Stimulated activated CD4-positive, alpha-beta T cell treated with anti-CD3 and anti-CD28 coated beads, Interleukin-1b, Interleukin-23, amount 100 ng/mL, for 4 hours (primary cell): ENCODE data around the gene IL34.

ENCODE experiments used
- DNase-seq, 2 donors: peaks; one replicate each; pipeline ENCODE4 v3.0.0-alpha.2; 2020; ENCODE audit warnings: low read depth in 2 of 2

Gene IL34

GRCh38 chr16:70676675-70677498, 30.5 kb downstream of the IL34 start:
- no peak for DNase-seq

DNA sequence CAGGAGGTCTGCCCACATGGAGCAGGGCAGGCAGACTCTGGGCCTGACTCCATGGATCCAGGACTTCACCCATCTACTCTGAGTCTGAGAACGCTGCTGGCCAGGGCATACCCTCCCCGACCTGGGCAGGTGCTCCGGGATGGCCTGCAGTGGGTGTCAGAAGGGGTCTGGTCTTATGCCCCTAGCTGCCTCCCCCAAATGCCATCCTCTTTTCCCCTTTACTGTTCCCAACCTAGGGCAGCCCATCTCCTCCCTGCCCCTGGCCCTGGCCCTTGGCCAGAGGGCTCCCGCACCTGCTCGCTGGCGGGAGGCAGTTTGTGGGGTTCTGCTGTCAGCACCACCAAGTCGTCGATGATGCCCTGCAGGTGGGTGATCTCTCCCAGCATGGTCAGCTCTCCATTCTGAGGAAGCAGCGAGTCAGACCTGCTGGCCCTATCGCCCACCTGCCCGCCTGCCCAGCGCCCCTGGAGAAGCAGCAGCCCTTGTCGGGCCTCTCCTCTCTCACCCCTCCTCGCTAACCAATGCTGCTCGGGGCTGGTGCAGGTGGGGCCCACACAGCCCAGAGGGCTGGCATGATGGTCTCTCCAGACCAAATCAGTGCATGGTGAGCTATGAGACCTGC, 31.3 kb downstream of the IL34 start:
- no peak for DNase-seq

GRCh38 chr16:70678121-70678897, 31.9 kb downstream of the IL34 start:
- no peak for DNase-seq

- no peak for DNase-seq
Observed at GRCh38 chr16:70678898-70679670, 32.7 kb downstream of the IL34 start.

- DNase-seq: no peak
Observed at GRCh38 chr16:70679671-70680494, 33.5 kb downstream of the IL34 start.

DNA sequence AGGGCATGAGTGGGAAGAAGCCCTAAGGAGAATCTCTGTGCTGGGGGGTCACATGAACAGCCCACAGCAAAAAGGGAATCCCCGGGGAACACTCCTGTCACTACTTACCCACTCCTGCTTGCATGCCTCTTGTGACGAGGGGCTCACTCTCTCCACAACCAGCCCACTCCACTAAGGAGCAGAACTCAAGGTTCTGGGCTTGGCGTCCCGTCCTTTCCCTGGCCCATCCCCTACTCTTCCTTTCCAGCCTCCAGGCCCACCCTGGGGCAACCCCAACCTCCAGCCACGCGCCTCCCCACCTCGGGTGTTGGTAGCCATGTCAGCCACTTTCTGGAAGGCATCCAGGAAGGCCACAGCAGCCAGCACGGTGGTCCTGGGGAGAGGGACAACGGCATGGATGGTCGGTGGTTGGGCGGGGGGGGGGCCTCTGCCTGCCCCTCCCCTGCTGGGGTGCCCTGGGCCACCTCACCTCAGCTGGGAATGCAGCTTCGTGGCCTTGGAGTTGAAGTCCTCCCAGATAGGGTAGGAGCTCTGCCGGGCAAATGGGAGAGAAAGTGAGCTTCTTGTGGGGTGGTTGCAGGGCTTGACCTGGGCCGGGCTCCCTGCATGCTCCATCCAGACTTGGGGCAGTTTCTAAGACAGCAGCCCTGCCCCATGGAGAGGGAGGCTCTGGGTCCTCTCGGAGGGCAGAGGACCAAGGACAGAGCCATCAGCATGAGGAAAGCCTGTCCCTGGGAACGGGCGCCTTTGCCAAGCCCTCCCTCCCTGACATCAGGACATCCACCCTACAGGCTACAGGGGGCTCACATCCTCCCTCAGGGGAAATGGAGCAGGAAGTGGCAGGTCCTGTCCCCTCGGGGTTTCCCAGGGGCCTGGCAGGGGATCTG, 34.4 kb downstream of the IL34 start:
- no peak for DNase-seq

DNA sequence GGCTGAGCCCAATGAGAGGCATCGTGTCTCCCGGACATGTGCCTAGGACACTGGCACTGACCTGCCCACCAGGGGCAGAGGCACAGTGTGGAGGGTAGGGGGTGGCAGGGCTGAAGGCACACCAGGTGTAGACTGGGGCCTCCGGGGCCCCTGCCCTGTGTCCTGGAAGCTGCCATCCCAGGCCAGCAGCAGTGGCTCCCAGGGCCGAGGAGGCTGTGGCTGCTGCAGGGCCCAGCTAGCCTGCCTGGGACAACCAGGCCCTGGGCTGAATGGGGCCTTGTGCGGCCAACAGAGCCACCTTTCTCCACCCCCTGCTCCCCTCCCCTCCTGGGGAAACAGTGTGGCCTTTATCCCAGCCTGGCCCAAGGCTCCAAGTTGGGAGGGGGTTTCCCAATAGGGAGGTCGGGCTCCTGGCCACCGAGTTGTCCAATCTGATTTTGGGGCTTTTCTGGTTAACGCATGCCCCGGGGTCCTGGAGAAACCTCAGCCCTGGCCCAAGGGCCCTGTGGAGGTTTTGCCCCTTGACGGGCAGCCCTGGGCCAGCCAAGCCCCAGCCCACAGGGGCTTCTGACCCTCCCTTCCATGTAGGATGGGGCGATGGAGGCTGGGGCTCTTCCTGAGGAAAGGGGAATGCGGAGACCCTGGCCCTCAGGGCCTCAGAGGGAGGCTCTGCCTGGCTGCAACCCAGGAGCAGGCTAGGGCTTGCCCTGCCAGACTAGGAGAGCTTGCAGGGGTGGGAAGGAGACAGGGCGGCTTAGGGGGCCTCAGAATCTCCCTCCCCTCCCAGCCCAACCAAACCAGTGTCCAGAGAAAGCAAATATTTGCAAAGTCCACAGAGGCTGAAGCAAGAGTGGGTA, 35.3 kb downstream of the IL34 start:
- DNase-seq: no peak

DNA sequence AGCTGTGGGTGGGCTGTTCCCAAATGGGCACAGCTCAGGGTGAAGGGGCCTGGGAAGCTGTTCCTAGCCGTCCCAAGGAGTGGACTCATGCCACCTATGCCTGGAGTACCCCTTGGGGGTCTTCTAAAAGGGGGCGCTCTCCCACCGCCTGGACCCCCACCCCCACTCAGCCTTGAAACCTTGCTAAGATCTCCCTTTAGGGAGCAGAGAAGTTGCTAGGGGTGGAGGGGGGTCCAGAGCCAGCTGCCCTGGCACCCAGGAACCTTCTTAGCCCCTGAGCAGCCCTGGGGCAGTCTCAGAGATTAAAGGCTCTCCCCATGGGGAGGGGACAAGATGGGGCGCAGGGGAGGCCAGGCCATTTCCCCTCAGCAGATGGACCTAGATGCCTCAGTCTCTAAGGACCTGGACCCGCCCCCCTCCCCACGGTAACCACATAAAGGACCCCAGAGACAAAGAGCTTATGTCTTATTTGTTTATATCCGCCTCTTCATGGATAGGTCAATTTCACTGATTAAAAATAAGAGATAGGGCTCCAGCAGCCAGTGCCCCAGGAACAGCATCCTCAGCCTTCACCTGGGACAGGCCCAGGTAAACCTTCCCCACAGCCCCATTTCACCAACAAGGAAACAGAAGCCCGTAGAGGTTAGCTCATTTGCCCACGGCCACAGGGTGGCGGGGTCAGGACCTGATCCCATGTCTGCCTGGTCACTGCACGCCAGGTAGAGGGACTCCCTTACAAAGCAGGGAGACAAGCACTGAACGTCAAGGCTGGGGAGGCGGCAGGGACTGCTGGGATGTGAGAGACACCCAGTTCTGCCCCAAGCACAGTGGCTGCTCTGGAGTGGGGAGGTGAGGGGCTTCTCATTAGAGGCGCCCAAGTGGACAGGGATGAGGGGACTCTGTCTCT, 36.1 kb downstream of the IL34 start:
- no peak for DNase-seq

DNA sequence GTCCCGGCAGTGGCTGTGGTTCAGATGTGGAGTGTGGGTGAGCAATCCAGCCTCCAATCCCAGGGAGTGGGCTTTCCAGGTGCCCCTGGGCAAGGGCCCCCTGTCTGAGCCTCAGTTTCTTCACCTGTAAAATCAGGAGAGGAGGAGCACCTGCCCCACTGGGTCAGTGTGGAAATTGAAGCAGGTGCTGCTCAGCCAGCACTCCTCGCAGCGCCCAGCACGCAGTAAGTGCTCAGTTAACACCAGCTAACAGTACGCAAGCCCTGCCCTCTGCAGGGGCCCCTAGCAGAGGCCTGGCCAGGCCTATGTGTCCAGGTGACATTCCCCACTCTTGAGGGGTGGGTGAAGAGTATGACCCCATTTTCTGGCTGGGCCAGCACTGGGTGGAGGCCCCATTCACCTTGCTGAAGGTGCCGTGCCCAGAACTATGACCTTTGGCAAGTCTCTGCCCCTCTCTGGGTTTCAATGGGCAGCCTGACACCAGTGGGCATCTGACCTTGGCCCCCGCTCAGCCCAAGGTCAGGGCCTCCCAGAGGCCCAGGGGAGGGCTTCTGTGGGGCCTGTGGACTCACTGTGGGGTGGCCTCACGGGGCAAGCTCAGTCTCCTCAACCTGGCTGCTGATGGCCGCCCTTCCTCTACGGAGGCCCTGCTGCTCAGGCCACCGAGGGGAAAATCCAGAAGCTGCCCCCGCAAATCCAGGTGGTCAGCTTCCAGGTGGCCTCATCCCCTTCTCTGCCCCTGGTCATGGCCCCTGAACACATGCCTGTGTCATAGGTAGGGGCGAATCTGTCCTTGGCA, 37.0 kb downstream of the IL34 start:
- DNase-seq: no peak

DNA sequence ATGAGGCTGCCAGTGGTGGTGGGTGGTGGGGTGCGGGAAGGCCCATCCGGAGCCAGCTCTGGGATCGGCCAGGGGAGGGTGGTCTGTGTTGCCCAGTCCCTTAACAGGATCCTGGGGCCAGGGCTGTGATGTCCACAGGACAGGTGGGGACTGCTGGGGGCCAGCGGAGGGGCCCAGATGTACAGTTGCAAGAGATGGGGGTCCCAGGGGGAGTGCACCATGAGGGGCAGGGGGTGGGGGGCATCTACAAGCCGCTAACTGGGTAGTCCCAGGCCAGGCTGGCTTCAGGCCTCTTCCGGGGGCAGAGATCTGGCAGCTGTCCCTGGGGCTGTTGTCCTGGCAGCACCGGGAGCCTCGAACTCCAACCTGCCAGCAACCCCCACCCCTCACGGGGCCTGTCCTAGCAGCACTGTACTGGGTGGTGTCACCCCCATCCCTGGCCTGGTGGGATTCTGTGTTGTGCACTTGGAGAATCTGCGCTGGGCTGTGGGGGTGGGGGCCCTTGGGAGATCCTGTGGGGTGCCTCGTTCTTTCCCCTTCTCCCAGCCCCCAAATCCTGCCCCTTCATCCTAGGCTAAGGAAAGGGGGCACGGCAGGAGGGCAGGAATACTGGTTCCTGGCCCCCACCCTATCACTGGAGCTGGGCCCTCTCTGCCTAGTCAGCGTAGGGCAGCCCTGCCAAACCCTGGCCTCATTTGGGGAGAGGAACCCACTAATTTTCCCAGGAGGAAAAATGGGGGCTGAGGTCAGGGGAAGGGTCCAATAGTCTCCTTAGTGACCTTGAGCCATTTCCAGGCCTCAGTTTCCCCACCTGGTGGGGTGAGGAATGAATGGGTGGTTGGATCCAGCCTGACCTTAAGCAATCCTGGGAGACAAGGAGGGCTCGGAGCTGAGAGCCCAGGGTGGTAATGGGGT, 38.0 kb downstream of the IL34 start:
- DNase-seq: no peak

GRCh38 chr16:70685061-70685937, 38.9 kb downstream of the IL34 start:
- DNase-seq: no peak

- no peak for DNase-seq
Observed at GRCh38 chr16:70685938-70686375, 39.6 kb downstream of the IL34 start, which contains the start of gene MTSS2. MTSS2 (minus strand) TSS chr16:70686053; CDS start chr16:70685791, 262 bp downstream.

DNA sequence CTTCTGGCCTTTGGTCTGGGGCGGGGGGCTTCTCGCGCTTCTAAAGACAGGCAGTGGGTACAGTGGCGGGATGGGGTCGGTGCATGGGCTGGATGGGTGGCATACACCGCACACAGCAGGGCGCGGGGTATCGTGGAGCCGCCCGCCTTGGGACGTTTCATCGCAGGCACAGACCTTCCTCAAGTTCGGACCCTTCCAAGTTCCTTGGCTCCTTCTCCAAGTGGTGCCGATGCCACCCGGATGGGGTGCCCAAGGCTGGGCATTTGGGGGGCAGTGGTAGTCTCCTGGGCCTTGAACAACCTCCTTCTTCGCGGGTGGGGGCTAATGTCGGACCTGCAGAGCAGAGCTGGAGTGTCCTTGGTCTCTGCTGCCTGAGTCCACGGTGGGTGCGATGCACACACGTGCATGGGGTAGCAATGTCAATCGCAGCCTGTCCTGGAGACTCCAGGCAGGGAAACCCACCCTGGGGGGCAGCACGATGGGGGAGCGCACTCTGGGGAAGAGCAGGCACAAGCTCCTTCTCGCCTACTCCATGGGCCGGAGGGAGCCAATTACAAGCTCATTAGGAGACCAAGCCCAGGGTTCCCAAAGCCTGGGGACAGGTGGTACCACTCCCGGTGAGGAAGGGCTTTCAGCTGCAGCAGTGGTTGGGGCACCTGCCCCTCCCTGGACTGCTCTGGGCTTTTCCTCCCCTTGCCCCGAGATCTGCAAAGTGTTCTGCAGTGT, 40.2 kb downstream of the IL34 start:
- no peak for DNase-seq

- no peak for DNase-seq
Observed at GRCh38 chr16:70687102-70687511, 40.7 kb downstream of the IL34 start.
